ENCODE measurements around the gene DLG3.
"Not testable (repeated sequence)": the region's sequence is repeated elsewhere in the genome, so short reads cannot be mapped to it uniquely, and the experiment has no call there.

DLG3 gene

GRCh38 chrX:70477734-70478075 lies 33.1 kb downstream of the DLG3 start:
- no peak for DNase-seq

GRCh38 chrX:70478526-70479245 lies 34.1 kb downstream of the DLG3 start:
- no peak for DNase-seq

- peak in 1 of 2 donors; percentile 23 for DNase-seq
These were observed 34.7 kb downstream of the DLG3 start for GRCh38 chrX:70479247-70479921.

- DNase-seq = no peak
These were observed 35.5 kb downstream of the DLG3 start for GRCh38 chrX:70479922-70480659.

GRCh38 chrX:70480660-70481018 lies 36.0 kb downstream of the DLG3 start:
- DNase-seq = no peak

GRCh38 chrX:70481471-70482270 lies 37.0 kb downstream of the DLG3 start:
- peak; percentile 78 to 83 for DNase-seq

GRCh38 chrX:70482300-70482699 lies 37.7 kb downstream of the DLG3 start:
- no peak for DNase-seq

GRCh38 chrX:70485466-70485865 lies 40.8 kb downstream of the DLG3 start:
- DNase-seq = no peak

GRCh38 chrX:70488856-70489255 lies 44.2 kb downstream of the DLG3 start:
- peak; percentile 23 to 30 for DNase-seq

GRCh38 chrX:70494441-70494840 lies 49.8 kb downstream of the DLG3 start:
- DNase-seq = peak; percentile 26 to 27

- no peak for DNase-seq
These were observed 51.9 kb downstream of the DLG3 start for GRCh38 chrX:70496491-70496890.

- DNase-seq = no peak
These were observed 52.4 kb downstream of the DLG3 start for GRCh38 chrX:70497026-70497425.

- DNase-seq = no peak
These were observed 53.5 kb downstream of the DLG3 start for GRCh38 chrX:70498129-70498528.

- DNase-seq = no peak
These were observed 56.2 kb downstream of the DLG3 start for GRCh38 chrX:70500826-70501225.

GRCh38 chrX:70504772-70505450 lies 60.3 kb downstream of the DLG3 start:
- DNase-seq = no peak

- no peak for DNase-seq
These were observed 60.8 kb downstream of the DLG3 start for GRCh38 chrX:70505451-70505841.

- no peak for DNase-seq
These were observed 63.8 kb downstream of the DLG3 start for GRCh38 chrX:70508296-70508911.

GRCh38 chrX:70509078-70509477 lies 64.4 kb downstream of the DLG3 start:
- DNase-seq = no peak

GRCh38 chrX:70515270-70515669 lies 70.6 kb downstream of the DLG3 start:
- not testable (repeated sequence) for DNase-seq

- not testable (repeated sequence) for DNase-seq
These were observed 71.1 kb downstream of the DLG3 start for GRCh38 chrX:70515692-70516091.

- no peak for DNase-seq
These were observed 81.1 kb downstream of the DLG3 start for GRCh38 chrX:70525733-70526132.

GRCh38 chrX:70527053-70527452 lies 82.4 kb downstream of the DLG3 start:
- DNase-seq = no peak
